ENCODE measurements around the gene TGFBR1.
A peak's percentile ranks its signal among the peaks of the same experiment; 100 is the strongest.
"Not testable (repeated sequence)": the region's sequence is repeated elsewhere in the genome, so short reads cannot be mapped to it uniquely, and the experiment has no call there.

The TGFBR1 gene

DNA sequence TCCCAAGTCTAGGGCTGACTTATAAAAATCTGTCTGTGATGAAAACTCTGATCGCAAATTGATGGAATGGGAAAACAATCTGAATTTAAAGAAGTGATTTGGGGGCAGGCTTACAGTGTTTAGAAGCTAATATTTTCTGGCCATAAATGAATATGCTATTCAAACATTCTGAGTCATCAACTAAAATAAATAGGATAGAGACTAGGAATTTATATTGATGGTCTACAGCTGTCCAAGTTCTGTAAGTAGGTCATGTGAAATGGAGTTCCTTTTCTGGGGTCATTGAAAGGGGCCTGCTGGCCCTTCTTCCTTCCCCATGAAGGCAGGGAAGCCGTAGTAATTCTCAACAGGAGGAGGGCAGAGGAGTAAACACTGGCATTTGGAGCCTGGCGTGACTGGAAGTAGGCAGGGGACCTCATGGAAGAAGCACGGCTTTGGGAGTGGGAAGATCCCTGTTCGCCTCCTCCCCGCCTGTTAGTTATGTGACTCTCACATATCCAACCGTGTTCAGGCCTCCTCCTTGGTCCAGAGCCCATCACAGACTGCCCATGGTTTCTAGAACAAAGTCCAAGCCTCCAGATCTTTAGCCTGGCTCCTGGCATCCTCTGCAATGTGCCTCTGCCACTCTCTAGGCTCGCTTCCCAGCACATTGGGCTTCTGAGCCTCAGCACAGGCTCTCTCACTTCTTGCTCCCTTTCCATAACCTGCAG is 85.1 kb downstream of the TGFBR1 start:
- DNase-seq (ENCODE audit: low spot score), result peak; percentile 44

DNA sequence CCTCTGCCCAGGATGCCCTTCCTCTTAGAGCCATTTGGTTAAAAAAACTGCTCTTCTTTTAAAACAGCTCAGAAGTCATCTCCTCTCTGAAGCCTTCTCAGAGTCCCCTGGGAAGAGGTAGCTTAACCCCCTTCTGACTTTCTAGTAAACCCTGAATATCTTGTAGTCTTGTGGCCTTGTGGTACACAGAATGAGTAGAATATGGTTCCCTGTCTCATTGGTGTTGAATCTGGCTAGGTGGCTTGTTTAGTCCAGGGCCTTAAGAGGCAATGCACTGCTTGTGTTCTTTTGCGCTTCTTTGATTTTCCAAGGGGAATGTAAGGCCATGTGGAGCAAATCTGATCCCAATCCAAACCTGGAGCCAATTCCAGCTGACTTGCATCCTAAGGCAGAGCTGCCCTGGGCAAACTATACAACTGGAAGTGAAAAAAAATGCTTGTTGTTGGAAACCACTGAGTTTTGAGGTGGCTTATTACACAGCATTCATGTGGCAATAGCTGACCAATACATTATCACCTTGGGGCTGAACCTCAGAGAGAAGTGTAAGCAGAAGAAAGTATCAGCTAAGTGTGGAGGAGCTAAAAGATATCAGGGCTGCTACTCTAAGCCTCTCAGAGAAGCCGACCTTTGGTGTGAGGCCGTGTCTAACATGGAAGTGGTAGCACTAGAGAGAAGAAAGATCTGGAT is 85.8 kb downstream of the TGFBR1 start:
- DNase-seq (ENCODE audit: low spot score), result no peak

DNA sequence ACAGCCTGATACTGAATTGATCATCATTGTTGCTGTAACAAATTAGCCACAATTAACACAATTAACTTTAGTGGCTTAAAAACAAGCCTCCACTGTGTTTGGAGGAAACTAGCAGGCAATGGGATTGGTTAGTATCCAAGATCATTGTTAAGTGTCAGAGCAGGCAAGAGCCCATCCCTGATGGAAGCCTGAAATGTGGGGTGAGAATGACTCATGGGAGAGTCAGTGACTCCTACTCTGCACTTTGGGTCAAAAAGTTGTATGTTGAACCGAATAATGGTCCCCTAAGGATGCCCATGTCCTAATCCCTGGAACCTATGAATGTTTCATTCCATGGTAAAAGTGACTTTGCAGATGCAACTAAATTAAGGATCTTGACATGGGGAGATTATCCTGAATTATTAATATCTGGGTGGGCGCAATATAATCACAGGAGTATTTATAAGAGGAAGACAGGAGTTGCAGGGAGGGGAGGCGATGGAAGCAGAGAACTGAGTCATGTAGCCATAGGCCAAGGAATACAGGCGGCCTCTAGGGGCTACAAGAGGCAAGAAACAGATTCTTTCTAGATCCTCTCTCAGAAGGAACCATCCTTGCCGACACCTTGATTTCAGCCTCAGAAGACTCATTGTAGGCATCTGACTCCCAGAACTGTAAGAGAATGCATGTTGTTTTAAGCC is 88.0 kb downstream of the TGFBR1 start:
- DNase-seq (ENCODE audit: low spot score), result no peak

DNA sequence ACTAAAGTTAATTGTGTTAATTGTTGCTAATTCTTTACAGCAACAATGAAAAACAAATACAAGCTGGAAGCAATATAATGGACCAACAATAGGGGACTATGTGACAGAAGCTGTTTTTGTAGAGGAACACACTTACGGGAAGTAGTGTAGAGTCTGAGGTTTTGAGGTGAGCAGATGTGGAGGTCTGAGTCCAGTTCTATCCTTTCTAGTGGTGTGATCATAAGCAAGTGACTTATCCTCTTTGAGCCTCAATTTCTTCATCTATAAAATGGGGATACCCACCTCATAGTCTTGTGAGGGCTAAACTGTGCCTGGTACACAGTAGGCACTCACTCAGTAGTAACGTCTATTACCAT is 88.5 kb downstream of the TGFBR1 start:
- no peak for DNase-seq (ENCODE audit: low spot score)

DNA sequence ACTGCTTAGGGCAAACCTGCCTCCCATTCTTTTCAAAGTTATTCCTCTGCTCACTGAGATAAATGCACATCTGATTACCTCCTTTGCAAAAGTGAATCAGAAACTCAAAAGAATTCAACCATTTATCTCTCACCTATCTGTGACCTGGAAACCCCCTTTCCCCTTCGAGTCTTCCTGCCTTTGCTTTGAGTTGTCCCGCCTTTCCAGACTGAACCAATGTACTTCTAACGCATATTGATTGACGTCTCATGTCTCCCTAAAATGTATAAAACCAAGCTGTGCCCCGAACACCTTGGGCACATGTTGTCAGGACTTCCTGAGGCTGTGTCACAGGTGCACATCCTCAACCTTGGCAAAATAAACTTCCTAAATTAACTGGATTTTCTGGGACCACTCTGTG is 91.6 kb downstream of the TGFBR1 start:
- not testable (repeated sequence) for DNase-seq (ENCODE audit: low spot score)

DNA sequence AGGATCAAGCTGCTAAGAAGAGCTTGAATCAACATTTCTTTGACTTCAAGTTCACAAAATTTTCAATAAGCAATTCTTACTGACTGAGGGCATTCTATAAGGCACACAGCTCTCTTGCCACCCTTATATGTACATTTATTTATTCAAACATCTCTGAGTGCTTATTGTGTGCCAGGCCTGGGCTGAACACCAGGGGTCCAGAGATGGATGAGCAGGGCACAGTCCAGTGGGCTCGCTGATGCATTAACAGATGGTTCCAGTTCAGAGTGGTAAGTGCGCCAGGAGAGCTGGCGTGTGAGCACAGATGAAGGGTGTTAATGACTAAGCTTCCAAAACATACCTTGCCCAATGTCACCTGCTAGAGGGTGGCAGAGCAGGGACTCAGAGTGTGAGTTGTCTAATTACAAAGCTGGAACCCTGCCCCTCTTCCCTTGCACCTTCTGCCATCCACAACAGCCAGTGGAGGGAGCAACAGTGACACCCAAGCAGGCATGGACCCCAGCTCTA is 92.3 kb downstream of the TGFBR1 start:
- DNase-seq (ENCODE audit: low spot score), result no peak

DNA sequence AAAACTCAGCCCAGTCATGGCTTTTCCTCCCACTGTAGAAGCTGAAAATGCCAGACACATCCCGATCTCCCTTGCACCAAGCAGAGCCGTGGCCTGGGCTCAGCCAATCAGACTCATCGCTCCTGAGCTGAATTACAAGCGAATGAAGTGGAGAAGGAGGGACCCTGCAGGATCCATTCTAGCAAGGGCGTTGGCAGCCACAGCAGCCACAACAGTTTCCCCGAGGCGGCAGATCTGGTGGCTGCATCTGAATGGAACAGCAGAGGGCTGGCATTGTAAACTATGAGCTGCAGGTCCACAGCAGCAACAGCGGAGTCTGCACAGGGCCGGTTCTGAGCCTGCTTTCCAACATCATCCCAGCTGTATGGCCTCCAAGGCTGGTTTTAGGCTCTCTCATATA is 93.1 kb downstream of the TGFBR1 start:
- DNase-seq (ENCODE audit: low spot score), result no peak

DNA sequence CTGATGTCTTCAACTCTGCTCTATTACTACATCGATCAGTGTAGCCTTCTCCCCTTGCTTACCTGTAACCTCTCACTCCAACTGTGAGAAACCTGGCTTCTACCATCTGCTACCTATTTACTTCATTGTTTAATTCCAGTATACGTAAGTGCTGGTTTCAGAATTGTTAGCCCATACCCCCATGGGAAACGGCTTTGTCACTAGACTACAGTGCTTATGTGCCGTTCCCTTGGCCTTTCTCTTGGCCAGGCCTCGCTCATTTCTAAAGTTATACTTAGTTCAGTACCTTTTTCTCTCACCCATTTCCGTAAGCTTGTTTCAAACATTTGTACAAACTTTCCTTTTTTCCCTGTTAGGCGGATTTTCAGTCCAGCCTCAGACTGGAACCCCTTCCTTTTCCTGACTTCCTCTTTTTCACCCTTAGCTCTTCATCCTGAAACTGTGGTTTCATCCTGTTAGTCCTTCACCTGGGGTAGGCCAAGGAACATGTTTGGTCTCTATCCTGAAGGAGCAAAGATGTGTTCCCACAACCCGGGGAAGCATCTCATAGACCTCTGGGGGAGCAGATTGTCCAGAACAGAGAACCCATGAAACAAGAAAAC is 95.1 kb downstream of the TGFBR1 start:
- DNase-seq (ENCODE audit: low spot score), result no peak

DNA sequence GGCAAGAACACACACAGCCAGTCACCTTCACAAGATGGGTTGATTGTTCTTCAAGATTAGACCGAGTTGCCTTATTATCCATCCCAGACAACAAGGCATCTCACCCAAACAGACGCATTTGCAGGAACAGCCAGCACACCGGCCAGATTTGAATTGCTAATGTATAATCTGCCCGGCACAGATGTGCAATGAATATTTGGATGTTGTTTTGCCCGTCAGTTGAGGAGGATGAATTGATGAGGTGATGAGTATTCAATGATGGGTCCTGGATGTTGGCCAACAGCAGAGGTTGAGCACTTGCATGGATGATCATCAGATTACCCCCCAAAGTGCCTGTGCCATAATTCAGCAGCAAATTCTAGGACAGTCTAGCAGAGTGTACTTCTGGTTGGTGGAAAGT is 96.7 kb downstream of the TGFBR1 start:
- no peak for DNase-seq (ENCODE audit: low spot score)

Data from hepatic stellate cell (primary cell).